SK-N-SH (cell line): Measurements from ENCODE around the gene MAX. TPM values are rescaled to one million over a fixed set of nuclear protein-coding genes. Genes with fewer than 3 reads are reported as not detected.

Source experiments
- CTCF ChIA-PET: fragments of 300-600, 350-600 bp; formaldehyde crosslinking; extraction: SDS; loops from one replicate; lab custom pipeline; 2021; lab: Yijun Ruan, JAX
- POLR2A ChIA-PET: fragments of 350-600 bp; sonication (Branson Sonifier 250); formaldehyde crosslinking; extraction: SDS; loops from one replicate; lab custom pipeline; 2020; ENCODE audit warnings: antibody characterized with exemption, inconsistent platforms; lab: Yijun Ruan, JAX
- DNase-seq: peaks from one replicate; pipeline ENCODE4 v3.0.0; 2012
- H2AFZ ChIP-seq: fragments of 200-600 bp; sonication (generic); 2 replicates; pipeline ENCODE4 v1.8.1; 2016; ENCODE audit warnings: antibody characterized with exemption, mild to moderate bottlenecking, low read depth
- H3F3A ChIP-seq: fragments of 200-600 bp; sonication (generic); replicated peaks from 2 replicates; pipeline ENCODE3; 2016; ENCODE audit warnings: antibody characterized with exemption, mild to moderate bottlenecking; ENCODE audit not compliant: insufficient read depth
- H3K27ac ChIP-seq, 2 experiments: fragments of 200-500 bp in 1 of 2; fragments of 200-600 bp in 1 of 2; sonication (Bioruptor generic) in 1 of 2; sonication (generic), shearing (Covaris generic) in 1 of 2; 2 replicates each; pipeline versions ENCODE4 v1.5.1 to v1.6.1; 2014 to 2016; ENCODE audit warnings: low read depth in 2 of 2, inconsistent platforms in 1 of 2, low read length in 1 of 2, mild to moderate bottlenecking in 1 of 2, mixed read lengths in 1 of 2
- H3K27me3 ChIP-seq: fragments of 200-600 bp; sonication (generic), shearing (Covaris generic); 2 replicates; pipeline ENCODE4 v1.6.1; 2016; ENCODE audit warnings: mixed run types; ENCODE audit not compliant: insufficient read depth
- H3K36me3 ChIP-seq, 2 experiments: fragments of 200-500 bp in 1 of 2; fragments of 200-600 bp in 1 of 2; sonication (Bioruptor generic) in 1 of 2; sonication (generic) in 1 of 2; replicated peaks in 1 of 2; 2 replicates each; pipeline versions ENCODE3 to v1.5.1; 2014 to 2016; ENCODE audit warnings: low read length in 1 of 2, mild to moderate bottlenecking in 1 of 2; ENCODE audit not compliant: insufficient read depth in 2 of 2, control insufficient read depth in 1 of 2
- H3K4me1 ChIP-seq, 2 experiments: fragments of 200-500 bp in 1 of 2; fragments of 200-600 bp in 1 of 2; sonication (Bioruptor generic) in 1 of 2; sonication (generic), shearing (Covaris generic) in 1 of 2; 2 replicates each; pipeline versions ENCODE4 v1.5.1 to v1.6.1; 2014 to 2016; ENCODE audit warnings: low read depth in 1 of 2, low read length in 1 of 2, mixed run types in 1 of 2; ENCODE audit not compliant: insufficient read depth in 2 of 2, control insufficient read depth in 1 of 2
- H3K4me2 ChIP-seq: fragments of 200-600 bp; sonication (generic), shearing (Covaris generic); 2 replicates; pipeline ENCODE4 v1.6.1; 2017; ENCODE audit warnings: mixed run types
- H3K4me3 ChIP-seq, 2 experiments: fragments of 200-500 bp in 1 of 2; fragments of 200-600 bp in 1 of 2; sonication (Bioruptor generic) in 1 of 2; sonication (generic), shearing (Covaris generic) in 1 of 2; 2 replicates each; pipeline versions ENCODE4 v1.5.1 to v1.8.1; 2014 to 2016; ENCODE audit warnings: low read depth in 2 of 2, inconsistent platforms in 1 of 2, low read length in 1 of 2, mild to moderate bottlenecking in 1 of 2, mixed read lengths in 1 of 2, moderate library complexity in 1 of 2
- H3K79me2 ChIP-seq: fragments of 200-600 bp; sonication (generic); 2 replicates; pipeline ENCODE4 v1.8.1; 2017; ENCODE audit warnings: mild to moderate bottlenecking; ENCODE audit not compliant: insufficient read depth
- H3K9ac ChIP-seq: fragments of 200-600 bp; sonication (generic); 2 replicates; pipeline ENCODE4 v1.6.1; 2017; ENCODE audit warnings: mixed run types
- H3K9me2 ChIP-seq: fragments of 200-600 bp; sonication (generic); 2 replicates; pipeline ENCODE4 v1.6.1; 2017; ENCODE audit warnings: mixed run types
- H3K9me3 ChIP-seq: fragments of 200-600 bp; sonication (generic); 2 replicates; pipeline ENCODE4 v1.6.1; 2017; ENCODE audit warnings: mixed run types, mild to moderate bottlenecking, moderate library complexity
- H4K20me1 ChIP-seq: fragments of 200-600 bp; sonication (generic); 2 replicates; pipeline ENCODE4 v1.6.1; 2017; ENCODE audit warnings: mild to moderate bottlenecking, mixed run types; ENCODE audit not compliant: insufficient read depth
- CHD2 ChIP-seq: fragments of 150-350 bp; IDR thresholded peaks from 2 replicates; pipeline ENCODE4 v1.6.1; 2018; ENCODE audit warnings: low read length; ENCODE audit not compliant: partially characterized antibody
- CTCF ChIP-seq: fragments of 200-600 bp; sonication (generic); IDR thresholded peaks from 2 replicates; pipeline ENCODE4 v1.6.1; 2017; ENCODE audit warnings: antibody characterized with exemption, mild to moderate bottlenecking, moderate library complexity
- EP300 ChIP-seq, 2 experiments: IDR thresholded peaks; 2 replicates each; pipeline versions ENCODE4 v1.4.0 to v1.6.1; 2012; ENCODE audit warnings: borderline replicate concordance in 1 of 2, low read depth in 1 of 2, low read length in 1 of 2
- EZH2phosphoT487 ChIP-seq: fragments of 200-600 bp; sonication (generic); IDR thresholded peaks from 2 replicates; pipeline ENCODE4 v1.6.1; 2017; ENCODE audit warnings: low read depth, mixed run types, mild to moderate bottlenecking, antibody characterized with exemption, moderate library complexity, borderline replicate concordance
- FOXJ3 ChIP-seq: sonication (generic); formaldehyde crosslinking; IDR thresholded peaks from 2 replicates; pipeline ENCODE4 v1.5.1; 2020; ENCODE audit warnings: mild to moderate bottlenecking, missing genetic modification reagents
- GATA2 ChIP-seq: sonication (generic); formaldehyde crosslinking; IDR thresholded peaks from 2 replicates; pipeline ENCODE4 v1.5.0; 2020; ENCODE audit warnings: mild to moderate bottlenecking, missing genetic modification reagents
- IRF3 ChIP-seq: fragments of 150-350 bp; IDR thresholded peaks from 2 replicates; pipeline ENCODE4 v1.6.1; 2016; ENCODE audit warnings: mild to moderate bottlenecking, low read depth, low read length
- JUND ChIP-seq: IDR thresholded peaks from 2 replicates; pipeline ENCODE4 v1.4.0; 2012
- MAX ChIP-seq: IDR thresholded peaks from 2 replicates; pipeline ENCODE4 v1.4.0; 2012; ENCODE audit warnings: low read depth
- MEF2A ChIP-seq: IDR thresholded peaks from 2 replicates; pipeline ENCODE4 v1.4.0; 2012; ENCODE audit warnings: low read depth, borderline replicate concordance
- NFIC ChIP-seq: IDR thresholded peaks from 2 replicates; pipeline ENCODE4 v1.4.0; 2012; ENCODE audit warnings: borderline replicate concordance
- NRF1 ChIP-seq: IDR thresholded peaks from 2 replicates; pipeline ENCODE4 v1.6.1; 2012; ENCODE audit warnings: low read depth, mild to moderate bottlenecking, low read length
- PBX3 ChIP-seq: IDR thresholded peaks from 2 replicates; pipeline ENCODE4; 2012
- POLR2AphosphoS5 ChIP-seq: IDR thresholded peaks from 2 replicates; pipeline ENCODE4 v1.6.1; 2012; ENCODE audit warnings: low read depth, low read length
- REST ChIP-seq: IDR thresholded peaks from 2 replicates; pipeline ENCODE4 v1.6.1; 2012; ENCODE audit warnings: mild to moderate bottlenecking, low read depth, low read length, moderate library complexity
- SIN3A ChIP-seq: IDR thresholded peaks from 2 replicates; pipeline ENCODE4 v1.6.1; 2012; ENCODE audit warnings: low read depth, mild to moderate bottlenecking, low read length, moderate library complexity, borderline replicate concordance
- TEAD4 ChIP-seq: IDR thresholded peaks from 2 replicates; pipeline ENCODE4 v1.4.0; 2012; ENCODE audit warnings: mild to moderate bottlenecking, borderline replicate concordance; ENCODE audit not compliant: insufficient read depth
- YY1 ChIP-seq: IDR thresholded peaks from 2 replicates; pipeline ENCODE4 v1.4.0; 2012; ENCODE audit warnings: low read depth, mild to moderate bottlenecking
- WGBS: methylation state at CpG from one replicate; pipeline ENCODE4 v1.1.6; 2017; ENCODE audit warnings: low lambda C conversion rate; 5-methylcytosine and 5-hydroxymethylcytosine counted together
- polyA plus RNA-seq, 3 experiments: library from polyadenylated mRNA; depleted of rRNA; stranded (reverse); fragments of >200 nt; gene quantifications; 2 replicates each; pipeline ENCODE4 v1.2.3, GENCODE V29; 2012

Gene MAX
- polyA plus RNA-seq, 1 of the 3 experiments (the other 2 are of a cell fraction), result 103 TPM

- TF ChIP-seq GATA2 (CRISPR knock-in tag) (no peak), POLR2AphosphoS5 (no peak), REST (no peak), CHD2 (no peak), NFIC (no peak), IRF3 (no peak), CTCF (no peak), FOXJ3 (no peak), MAX (no peak), YY1 (no peak), NRF1 (no peak), MEF2A (no peak), EP300 (IDR thresholded peaks at IDR 0.05; ENCODE audit: borderline replicate concordance in 1 of 2, low read depth in 1 of 2, low read length in 1 of 2) (no peak), TEAD4 (no peak), SIN3A (no peak), EZH2phosphoT487 (no peak), JUND (no peak), PBX3 (no peak)
- Histone ChIP-seq H3K9me3 (no peaks in the 10 kb centered on the region), H3K27me3 (no peaks in the 10 kb centered on the region), H3K36me3 (no peaks in the 10 kb centered on the region), H3K4me3 (no peak overlapping the region), H3K9ac (no peak overlapping the region), H3K27ac (no peak overlapping the region), H3K9me2 (no peaks in the 10 kb centered on the region), H2AFZ (no peak overlapping the region), H4K20me1 (no peaks in the 10 kb centered on the region), H3K4me2 (no peak overlapping the region), H3F3A (no peaks in the 10 kb centered on the region), H3K79me2 (peaks cover 4% of the 10 kb centered on the region; the same call in 1 of the 2 replicates), H3K4me1 (peaks cover 0 to 3% of the 10 kb centered on the region in 2 experiments; a peak in 1 of 4 replicates)
- ChIA-PET CTCF (no interaction called here), POLR2A (no interaction called here)
- no peak for DNase-seq
- 14% methylated on average over 1 of the region's 1 CpG for WGBS
These were observed 4.4 kb upstream of the MAX start for GRCh38 chr14:65106736-65107135.
